Transverse colon (tissue), 4 donors: Measurements from ENCODE around the gene PVALEF.

Experiments
- EP300 ChIP-seq: sonication (generic); formaldehyde crosslinking; IDR thresholded peaks from one replicate; pipeline ENCODE4 v1.6.1; 2017; ENCODE audit warnings: antibody characterized with exemption, low read depth
- POLR2A ChIP-seq: fragments of 450-650 bp; IDR thresholded peaks from one replicate; pipeline ENCODE4 v1.6.1; 2016; ENCODE audit warnings: antibody characterized with exemption, mild to moderate bottlenecking, moderate library complexity
- POLR2AphosphoS5 ChIP-seq, 3 donors: sonication (generic); formaldehyde crosslinking; IDR thresholded peaks; one replicate each; pipeline ENCODE4 v1.6.1; 2016; ENCODE audit warnings: antibody characterized with exemption in 3 of 3
- TF ChIP-seq, protein P1 (sequence below), 5 experiments: fragments of 200-600 bp in 3 of 5; fragments of 450-650 bp in 2 of 5; sonication (generic) in 3 of 5; IDR thresholded peaks; 1 replicate in 2 of 5; 2 replicates in 3 of 5; pipeline ENCODE4 v1.5.1; 2016 to 2017; ENCODE audit warnings: antibody characterized with exemption in 5 of 5, inconsistent platforms in 3 of 5, mild to moderate bottlenecking in 2 of 5, moderate library complexity in 1 of 5

- no peak for TF ChIP-seq POLR2A
- TF ChIP-seq, protein P1, sequence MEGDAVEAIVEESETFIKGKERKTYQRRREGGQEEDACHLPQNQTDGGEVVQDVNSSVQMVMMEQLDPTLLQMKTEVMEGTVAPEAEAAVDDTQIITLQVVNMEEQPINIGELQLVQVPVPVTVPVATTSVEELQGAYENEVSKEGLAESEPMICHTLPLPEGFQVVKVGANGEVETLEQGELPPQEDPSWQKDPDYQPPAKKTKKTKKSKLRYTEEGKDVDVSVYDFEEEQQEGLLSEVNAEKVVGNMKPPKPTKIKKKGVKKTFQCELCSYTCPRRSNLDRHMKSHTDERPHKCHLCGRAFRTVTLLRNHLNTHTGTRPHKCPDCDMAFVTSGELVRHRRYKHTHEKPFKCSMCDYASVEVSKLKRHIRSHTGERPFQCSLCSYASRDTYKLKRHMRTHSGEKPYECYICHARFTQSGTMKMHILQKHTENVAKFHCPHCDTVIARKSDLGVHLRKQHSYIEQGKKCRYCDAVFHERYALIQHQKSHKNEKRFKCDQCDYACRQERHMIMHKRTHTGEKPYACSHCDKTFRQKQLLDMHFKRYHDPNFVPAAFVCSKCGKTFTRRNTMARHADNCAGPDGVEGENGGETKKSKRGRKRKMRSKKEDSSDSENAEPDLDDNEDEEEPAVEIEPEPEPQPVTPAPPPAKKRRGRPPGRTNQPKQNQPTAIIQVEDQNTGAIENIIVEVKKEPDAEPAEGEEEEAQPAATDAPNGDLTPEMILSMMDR (IDR thresholded peaks at IDR 0.05), result no peak
- TF ChIP-seq POLR2AphosphoS5 (IDR thresholded peaks at IDR 0.05), result no peak
- no peak for TF ChIP-seq EP300
Measured at GRCh38 chr17:81183316-81183715, 18.0 kb downstream of the PVALEF start.
